Vagina (tissue), 2 donors: Measurements from ENCODE around the gene C1R.

Source experiments
- CTCF ChIP-seq, 3 experiments: fragments of 450-650 bp in 2 of 3; fragments of 200-600 bp in 1 of 3; sonication (generic) in 1 of 3; IDR thresholded peaks; one replicate each; pipeline ENCODE4 v1.5.1; 2017 to 2019; ENCODE audit warnings: antibody characterized with exemption in 3 of 3, mild to moderate bottlenecking in 2 of 3, moderate library complexity in 2 of 3
- POLR2AphosphoS5 ChIP-seq, 2 donors: sonication (generic); formaldehyde crosslinking; IDR thresholded peaks; one replicate each; pipeline ENCODE4 v1.9.0; 2017; ENCODE audit warnings: antibody characterized with exemption in 2 of 2, mild to moderate bottlenecking in 2 of 2, low read depth in 1 of 2; ENCODE audit not compliant: insufficient read depth in 1 of 2

GRCh38 chr12:7072035-7072434, 20.2 kb downstream of the C1R start:
- TF ChIP-seq POLR2AphosphoS5 (IDR thresholded peaks at IDR 0.05; ENCODE audit: insufficient read depth in 1 of 2, low read depth in 1 of 2) (no peak), CTCF (IDR thresholded peaks at IDR 0.05) (no peak)
